CD14-positive monocyte (primary cell): ENCODE measurements around the gene PRAC2. TPM values are rescaled to one million over a fixed set of nuclear protein-coding genes. Genes with fewer than 3 reads are reported as not detected.
A peak's percentile ranks its signal among the peaks of the same experiment; 100 is the strongest.

Experiments
- DNase-seq, 3 donors: peaks; one replicate each; pipeline ENCODE4 v3.0.0-alpha.2; 2011 to 2022
- H2AFZ ChIP-seq: 2 replicates; pipeline ENCODE4 v1.6.0; 2012; ENCODE audit warnings: mild to moderate bottlenecking, low read depth, low read length, inconsistent platforms; ENCODE audit not compliant: insufficient read depth, poor library complexity, severe bottlenecking
- H3K27ac ChIP-seq, 2 donors: 1 replicate in 1 of 2; 2 replicates in 1 of 2; pipeline ENCODE4 v1.5.1; 2012 to 2013; ENCODE audit warnings: low read length in 2 of 2, control low read depth in 1 of 2, inconsistent platforms in 1 of 2, low read depth in 1 of 2, mild to moderate bottlenecking in 1 of 2
- H3K27me3 ChIP-seq, 2 donors: one replicate each; pipeline versions ENCODE4 v1.6.0 to v1.6.1; 2011 to 2013; ENCODE audit warnings: low read length in 2 of 2; ENCODE audit not compliant: control insufficient read depth in 2 of 2, insufficient read depth in 2 of 2
- H3K36me3 ChIP-seq, 2 donors: replicated peaks in 1 of 2; 1 replicate in 1 of 2; 2 replicates in 1 of 2; pipeline versions ENCODE4 v1.5.1 to v1.6.1; 2012 to 2013; ENCODE audit warnings: low read length in 2 of 2, control low read depth in 1 of 2, inconsistent platforms in 1 of 2, mild to moderate bottlenecking in 1 of 2; ENCODE audit not compliant: insufficient read depth in 2 of 2, control insufficient read depth in 1 of 2
- H3K4me1 ChIP-seq, 2 donors: 1 replicate in 1 of 2; 2 replicates in 1 of 2; pipeline versions ENCODE4 v1.5.1 to v1.6.1; 2012 to 2013; ENCODE audit warnings: low read length in 2 of 2, control low read depth in 1 of 2, inconsistent platforms in 1 of 2, mild to moderate bottlenecking in 1 of 2, moderate library complexity in 1 of 2; ENCODE audit not compliant: insufficient read depth in 2 of 2, control insufficient read depth in 1 of 2
- H3K4me2 ChIP-seq: replicated peaks from 2 replicates; pipeline ENCODE3; 2012; ENCODE audit warnings: low read length, moderate library complexity, mild to moderate bottlenecking; ENCODE audit not compliant: poor library complexity, severe bottlenecking; ENCODE audit errors: extremely low read depth
- H3K4me3 ChIP-seq, 3 experiments: fragments of 200-600 bp in 1 of 3; sonication (generic) in 1 of 3; replicated peaks in 1 of 3; 1 replicate in 2 of 3; 2 replicates in 1 of 3; pipeline ENCODE4 v1.5.1; 2011 to 2013; ENCODE audit warnings: low read length in 3 of 3, mild to moderate bottlenecking in 3 of 3, control low read depth in 2 of 3, low read depth in 2 of 3, inconsistent platforms in 1 of 3, moderate library complexity in 1 of 3
- H3K79me2 ChIP-seq: 2 replicates; pipeline ENCODE4 v1.6.0; 2012; ENCODE audit warnings: mild to moderate bottlenecking, control low read depth, inconsistent platforms, low read length, moderate library complexity; ENCODE audit not compliant: insufficient read depth
- H3K9ac ChIP-seq: 2 replicates; pipeline ENCODE4 v1.6.0; 2017; ENCODE audit warnings: low read length, mild to moderate bottlenecking; ENCODE audit not compliant: insufficient read depth, poor library complexity, severe bottlenecking
- H3K9me3 ChIP-seq, 2 donors: replicated peaks in 1 of 2; 1 replicate in 1 of 2; 2 replicates in 1 of 2; pipeline versions ENCODE4 v1.5.1 to v1.6.1; 2012 to 2013; ENCODE audit warnings: low read length in 2 of 2, control low read depth in 1 of 2; ENCODE audit not compliant: control insufficient read depth in 1 of 2, insufficient read depth in 1 of 2
- H4K20me1 ChIP-seq: 2 replicates; pipeline ENCODE4 v1.6.0; 2012; ENCODE audit warnings: mild to moderate bottlenecking, low read length, control low read depth, moderate library complexity; ENCODE audit not compliant: insufficient read depth
- H3K27ac Mint-ChIP-seq, 7 donors: one replicate each; pipeline ENCODE4 v1.8.0; 2020; ENCODE audit warnings: mild to moderate bottlenecking in 7 of 7, mixed read lengths in 7 of 7, moderate library complexity in 6 of 7, inconsistent platforms in 2 of 7
- H3K27me3 Mint-ChIP-seq, 3 donors: one replicate each; pipeline ENCODE4 v1.8.0; 2021 to 2022; ENCODE audit warnings: low read depth in 3 of 3, mild to moderate bottlenecking in 3 of 3, mixed read lengths in 3 of 3, moderate library complexity in 3 of 3, inconsistent platforms in 1 of 3
- H3K36me3 Mint-ChIP-seq, 2 donors: one replicate each; pipeline ENCODE4 v1.8.0; 2020; ENCODE audit warnings: mixed read lengths in 2 of 2, inconsistent platforms in 1 of 2, mild to moderate bottlenecking in 1 of 2
- H3K4me1 Mint-ChIP-seq: one replicate; pipeline ENCODE4 v1.8.0; 2020; ENCODE audit warnings: mild to moderate bottlenecking, mixed read lengths
- H3K4me3 Mint-ChIP-seq, 2 donors: one replicate each; pipeline ENCODE4 v1.8.0; 2020; ENCODE audit warnings: mild to moderate bottlenecking in 2 of 2, mixed read lengths in 2 of 2, moderate library complexity in 1 of 2
- H3K9me3 Mint-ChIP-seq, 7 donors: one replicate each; pipeline ENCODE4 v1.8.0; 2020 to 2022; ENCODE audit warnings: mixed read lengths in 7 of 7, mild to moderate bottlenecking in 6 of 7, moderate library complexity in 6 of 7, inconsistent platforms in 2 of 7
- WGBS: methylation state at CpG from one replicate; pipeline ENCODE4 v1.1.5; 2013; ENCODE audit warnings: missing lambda C conversion rate; ENCODE audit not compliant: insufficient coverage; 5-methylcytosine and 5-hydroxymethylcytosine counted together
- intact Hi-C, 2 donors: fragments of 100-400 bp; cut with micrococcal nuclease; formaldehyde crosslinking; loops; one replicate each; pipeline versions ENCODE4 v1.15.0 to v1.15.1; 2023
- polyA plus RNA-seq, 3 donors: library from polyadenylated mRNA; depleted of rRNA in 1 of 3; unstranded in 2 of 3; stranded (reverse) in 1 of 3; fragments of 300-500 nt in 2 of 3; fragments of >200 nt in 1 of 3; fragmentation: Illumina TruSeq in 2 of 3; gene quantifications; 1 replicate in 2 of 3; 2 replicates in 1 of 3; pipeline ENCODE4 v1.2.3, GENCODE V29; 2012 to 2021
- TF ChIP-seq, protein P1 (sequence below): fragments of 200-600 bp; IDR thresholded peaks from one replicate; pipeline ENCODE4 v1.8.0; 2022; ENCODE audit warnings: antibody characterized with exemption, mild to moderate bottlenecking

PRAC2 gene
- polyA plus RNA-seq, 3 donors, result not detected

DNA sequence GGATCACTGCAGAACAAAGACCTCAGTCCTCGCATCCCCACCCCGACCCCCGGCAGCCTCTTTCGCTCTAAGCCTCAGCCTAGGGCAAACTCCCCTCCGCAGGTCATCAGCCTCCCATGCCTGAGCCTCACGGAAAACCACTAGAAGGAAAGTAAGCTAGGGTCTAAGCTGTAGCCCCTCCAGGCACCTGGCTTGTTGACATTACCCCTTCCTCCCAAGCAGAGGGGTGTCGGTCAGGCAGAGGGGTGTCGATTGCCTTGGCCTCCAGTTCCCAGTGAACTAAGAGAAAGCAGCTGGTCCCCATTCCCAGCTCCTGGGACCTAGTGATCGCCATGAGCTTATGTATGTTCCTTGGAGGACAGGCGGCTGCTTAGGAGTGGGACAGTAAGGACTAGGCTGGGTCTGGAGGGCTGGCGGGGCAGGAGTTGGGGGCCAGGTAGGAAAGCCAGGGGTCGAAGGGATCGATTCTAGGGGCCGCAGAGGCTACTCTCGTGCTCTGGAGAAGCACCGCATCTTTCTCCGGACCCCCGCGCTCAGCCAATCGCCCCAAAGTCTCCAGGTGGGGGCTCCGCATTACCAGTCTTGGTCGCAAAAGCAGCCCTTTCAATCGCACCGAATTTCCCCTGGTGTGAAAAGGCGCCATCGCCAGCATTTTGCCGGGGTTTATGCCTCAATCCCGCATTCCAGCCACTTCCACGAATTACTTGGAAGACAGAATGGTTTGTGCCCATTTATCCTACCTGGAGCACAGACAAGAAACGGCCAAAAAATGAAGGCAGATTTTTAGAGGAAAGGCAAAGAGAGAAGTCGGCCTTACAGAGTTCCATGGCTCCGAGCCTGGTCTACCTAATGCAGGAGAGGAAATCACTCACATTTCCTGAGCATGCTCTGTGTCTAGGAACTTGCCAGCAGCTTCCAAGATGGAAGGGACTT is 26.9 kb downstream of the PRAC2 start:
- Mint-ChIP-seq H3K4me3 (peak overlapping the region in 1 of 2 donors; percentile 81), H3K9me3 (peaks cover 0 to 46% (median 11%) of the 10 kb centered on the region in 7 donors), H3K27me3 (peaks cover 97 to 98% (median 97%) of the 10 kb centered on the region in 3 donors), H3K27ac (no peak overlapping the region), H3K36me3 (peaks cover 3 to 19% of the 10 kb centered on the region in 2 donors), H3K4me1 (peaks cover 40% of the 10 kb centered on the region)
- H2AFZ ChIP-seq, result no peak overlapping the region
- H3K36me3 ChIP-seq, result no peaks in the 10 kb centered on the region
- H3K4me2 ChIP-seq, result no peak overlapping the region
- H3K4me1 ChIP-seq, result peaks cover 6 to 11% of the 10 kb centered on the region in 2 donors
- no peaks in the 10 kb centered on the region for H4K20me1 ChIP-seq
- no peak overlapping the region for H3K9ac ChIP-seq
- H3K27ac ChIP-seq, result no peak overlapping the region
- DNase-seq, result no peak
- 7% methylated on average over 25 of the region's 32 CpGs for WGBS
- H3K79me2 ChIP-seq, result no peaks in the 10 kb centered on the region
- intact Hi-C loops, result no loop called here
- H3K4me3 ChIP-seq, result no peak overlapping the region
- TF ChIP-seq, protein P1, sequence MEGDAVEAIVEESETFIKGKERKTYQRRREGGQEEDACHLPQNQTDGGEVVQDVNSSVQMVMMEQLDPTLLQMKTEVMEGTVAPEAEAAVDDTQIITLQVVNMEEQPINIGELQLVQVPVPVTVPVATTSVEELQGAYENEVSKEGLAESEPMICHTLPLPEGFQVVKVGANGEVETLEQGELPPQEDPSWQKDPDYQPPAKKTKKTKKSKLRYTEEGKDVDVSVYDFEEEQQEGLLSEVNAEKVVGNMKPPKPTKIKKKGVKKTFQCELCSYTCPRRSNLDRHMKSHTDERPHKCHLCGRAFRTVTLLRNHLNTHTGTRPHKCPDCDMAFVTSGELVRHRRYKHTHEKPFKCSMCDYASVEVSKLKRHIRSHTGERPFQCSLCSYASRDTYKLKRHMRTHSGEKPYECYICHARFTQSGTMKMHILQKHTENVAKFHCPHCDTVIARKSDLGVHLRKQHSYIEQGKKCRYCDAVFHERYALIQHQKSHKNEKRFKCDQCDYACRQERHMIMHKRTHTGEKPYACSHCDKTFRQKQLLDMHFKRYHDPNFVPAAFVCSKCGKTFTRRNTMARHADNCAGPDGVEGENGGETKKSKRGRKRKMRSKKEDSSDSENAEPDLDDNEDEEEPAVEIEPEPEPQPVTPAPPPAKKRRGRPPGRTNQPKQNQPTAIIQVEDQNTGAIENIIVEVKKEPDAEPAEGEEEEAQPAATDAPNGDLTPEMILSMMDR, result no peak
- peaks cover 100% of the 10 kb centered on the region in 2 donors for H3K27me3 ChIP-seq
- H3K9me3 ChIP-seq, result peaks cover 0 to 61% of the 10 kb centered on the region in 2 donors

DNA sequence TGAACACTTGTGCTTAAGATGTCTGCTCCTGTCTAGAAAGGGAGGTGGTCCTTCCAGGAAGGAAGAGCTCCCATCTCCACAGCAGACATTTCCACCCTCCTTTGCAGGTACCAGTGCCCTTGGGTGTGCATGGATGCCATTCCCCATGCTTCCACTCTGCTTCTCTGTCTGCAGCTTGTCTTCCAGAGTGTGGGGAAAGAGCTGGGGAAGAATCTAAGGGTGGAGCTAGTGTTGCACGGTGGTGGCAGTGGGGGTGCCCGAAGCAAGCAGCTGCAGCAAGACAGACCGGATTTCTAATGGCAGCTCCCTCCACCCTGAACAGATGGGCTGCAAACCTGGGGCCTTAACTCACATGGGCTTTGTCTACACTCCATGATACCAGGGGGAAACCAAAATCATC is 28.2 kb downstream of the PRAC2 start:
- no peaks in the 10 kb centered on the region for H4K20me1 ChIP-seq
- DNase-seq, result no peak
- TF ChIP-seq, protein P1, result no peak
- H3K9ac ChIP-seq, result no peak overlapping the region
- H3K4me2 ChIP-seq, result no peak overlapping the region
- Mint-ChIP-seq H3K36me3 (peaks cover 3 to 16% of the 10 kb centered on the region in 2 donors), H3K4me1 (peaks cover 42% of the 10 kb centered on the region), H3K9me3 (peaks cover 0 to 49% (median 11%) of the 10 kb centered on the region in 7 donors), H3K27me3 (peaks cover 97% of the 10 kb centered on the region in 3 donors), H3K4me3 (peak overlapping the region in 1 of 2 donors; percentile 81), H3K27ac (no peak overlapping the region)
- 8% methylated on average over 2 of the region's 3 CpGs for WGBS
- no peak overlapping the region for H2AFZ ChIP-seq
- intact Hi-C loops, result no loop called here
- H3K27me3 ChIP-seq, result peaks cover 99 to 100% of the 10 kb centered on the region in 2 donors
- no peak overlapping the region for H3K27ac ChIP-seq
- no peaks in the 10 kb centered on the region for H3K36me3 ChIP-seq
- no peaks in the 10 kb centered on the region for H3K79me2 ChIP-seq
- peaks cover 19 to 23% of the 10 kb centered on the region in 2 donors for H3K4me1 ChIP-seq
- H3K4me3 ChIP-seq, result no peak overlapping the region
- H3K9me3 ChIP-seq, result peaks cover 0 to 60% of the 10 kb centered on the region in 2 donors
